Subcutaneous adipose tissue (tissue), 4 donors: Measurements from ENCODE around the gene MYMX. TPM values are rescaled to one million over a fixed set of nuclear protein-coding genes. Genes with fewer than 3 reads are reported as not detected.

Source experiments
- total RNA-seq, 4 donors: library from RNA; depleted of rRNA; stranded (reverse); fragments of >200 nt; gene quantifications; one replicate each; pipeline ENCODE4 v1.1.0, GENCODE V29; 2016
- TF ChIP-seq, protein P1 (sequence below): fragments of 450-650 bp; IDR thresholded peaks from one replicate; pipeline ENCODE4 v1.5.1; 2016; ENCODE audit warnings: low read depth, mild to moderate bottlenecking, control low read depth, antibody characterized with exemption, moderate library complexity

MYMX gene
- total RNA-seq, 4 donors from 2014 or later, result 0.98 to 2.6 (median 1.8) TPM

DNA sequence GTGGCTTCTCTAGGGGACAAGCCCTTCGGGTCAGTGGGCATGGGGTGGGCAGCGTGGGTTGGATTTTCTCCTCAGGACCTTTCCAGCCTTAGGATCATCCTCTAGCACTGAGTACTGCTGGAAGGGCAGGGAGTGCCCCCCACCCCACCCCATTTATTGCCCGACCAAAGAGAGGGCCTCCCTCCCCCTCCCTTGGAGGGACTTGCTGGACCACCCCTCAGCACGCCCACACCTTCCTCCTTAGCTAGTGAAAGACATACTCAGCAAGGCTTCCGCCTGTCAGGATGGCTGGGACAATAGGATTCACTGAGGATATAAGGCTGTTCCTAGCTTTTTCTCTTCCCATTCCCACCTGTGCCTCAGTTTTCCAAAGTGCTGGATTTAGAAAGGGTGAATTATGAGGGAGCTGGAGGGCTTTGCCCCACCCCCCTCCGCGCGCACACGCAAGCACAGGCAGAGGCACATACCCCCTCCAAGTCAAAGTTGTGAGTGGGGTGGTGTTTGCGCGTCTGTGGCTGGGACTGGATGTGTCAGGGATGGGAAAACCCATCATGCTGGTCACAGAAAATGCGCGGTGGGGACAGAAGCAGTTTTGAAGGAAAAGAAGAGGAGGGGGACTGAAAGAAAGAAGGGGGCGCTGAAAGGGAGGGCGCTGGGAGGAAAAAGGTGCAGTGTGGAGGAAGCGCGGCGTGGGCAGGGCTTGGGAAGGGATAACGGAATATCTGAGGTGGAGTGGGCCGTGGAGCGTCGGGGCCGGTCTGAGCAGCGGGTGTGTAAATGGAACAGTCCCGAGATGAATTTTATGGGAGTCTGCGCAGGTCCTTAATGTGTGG is 6.0 kb downstream of the MYMX start:
- TF ChIP-seq, protein P1, sequence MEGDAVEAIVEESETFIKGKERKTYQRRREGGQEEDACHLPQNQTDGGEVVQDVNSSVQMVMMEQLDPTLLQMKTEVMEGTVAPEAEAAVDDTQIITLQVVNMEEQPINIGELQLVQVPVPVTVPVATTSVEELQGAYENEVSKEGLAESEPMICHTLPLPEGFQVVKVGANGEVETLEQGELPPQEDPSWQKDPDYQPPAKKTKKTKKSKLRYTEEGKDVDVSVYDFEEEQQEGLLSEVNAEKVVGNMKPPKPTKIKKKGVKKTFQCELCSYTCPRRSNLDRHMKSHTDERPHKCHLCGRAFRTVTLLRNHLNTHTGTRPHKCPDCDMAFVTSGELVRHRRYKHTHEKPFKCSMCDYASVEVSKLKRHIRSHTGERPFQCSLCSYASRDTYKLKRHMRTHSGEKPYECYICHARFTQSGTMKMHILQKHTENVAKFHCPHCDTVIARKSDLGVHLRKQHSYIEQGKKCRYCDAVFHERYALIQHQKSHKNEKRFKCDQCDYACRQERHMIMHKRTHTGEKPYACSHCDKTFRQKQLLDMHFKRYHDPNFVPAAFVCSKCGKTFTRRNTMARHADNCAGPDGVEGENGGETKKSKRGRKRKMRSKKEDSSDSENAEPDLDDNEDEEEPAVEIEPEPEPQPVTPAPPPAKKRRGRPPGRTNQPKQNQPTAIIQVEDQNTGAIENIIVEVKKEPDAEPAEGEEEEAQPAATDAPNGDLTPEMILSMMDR, result no peak

DNA sequence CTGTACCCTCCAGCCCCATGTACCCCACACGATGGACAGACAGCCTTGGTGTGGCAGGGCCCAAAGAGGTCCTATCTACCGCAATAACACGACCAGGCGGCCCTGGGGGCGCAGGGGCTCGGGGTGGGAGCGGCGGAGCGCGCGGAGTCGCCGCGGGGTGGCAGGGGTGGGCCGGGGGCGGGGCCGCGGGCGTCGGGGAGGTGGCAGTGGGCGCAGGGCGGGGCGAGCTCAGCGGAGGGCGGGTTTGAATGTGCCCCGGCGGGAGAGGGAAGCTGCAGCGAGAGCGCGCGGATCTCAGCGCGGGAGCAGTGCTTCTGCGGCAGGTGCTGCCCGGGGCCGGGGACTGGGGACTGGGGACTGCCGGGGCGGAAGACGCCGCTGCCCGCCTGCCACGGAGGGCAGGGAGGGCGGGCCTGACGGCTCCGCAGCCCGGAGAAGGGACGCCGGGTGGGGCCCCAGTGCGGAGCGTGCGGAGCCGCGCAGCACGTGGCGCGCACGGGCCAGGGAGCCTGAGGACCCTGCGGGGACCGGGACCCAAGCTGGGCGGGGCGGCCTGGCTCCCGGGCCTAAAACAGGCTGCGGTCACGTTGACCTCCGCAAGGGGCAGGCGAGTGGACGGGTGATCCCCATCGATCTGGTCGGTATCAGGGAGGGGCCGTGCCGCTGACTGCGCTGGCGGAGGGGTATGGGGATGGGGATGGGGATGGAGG is 6.7 kb downstream of the MYMX start, which contains the start of gene SLC29A1:
Gene SLC29A1 (plus strand): TSS at position 277 of the 710 bp plus-strand sequence. CDS start 3,719 bp downstream, outside the sequence.
- TF ChIP-seq, protein P1, result no peak

DNA sequence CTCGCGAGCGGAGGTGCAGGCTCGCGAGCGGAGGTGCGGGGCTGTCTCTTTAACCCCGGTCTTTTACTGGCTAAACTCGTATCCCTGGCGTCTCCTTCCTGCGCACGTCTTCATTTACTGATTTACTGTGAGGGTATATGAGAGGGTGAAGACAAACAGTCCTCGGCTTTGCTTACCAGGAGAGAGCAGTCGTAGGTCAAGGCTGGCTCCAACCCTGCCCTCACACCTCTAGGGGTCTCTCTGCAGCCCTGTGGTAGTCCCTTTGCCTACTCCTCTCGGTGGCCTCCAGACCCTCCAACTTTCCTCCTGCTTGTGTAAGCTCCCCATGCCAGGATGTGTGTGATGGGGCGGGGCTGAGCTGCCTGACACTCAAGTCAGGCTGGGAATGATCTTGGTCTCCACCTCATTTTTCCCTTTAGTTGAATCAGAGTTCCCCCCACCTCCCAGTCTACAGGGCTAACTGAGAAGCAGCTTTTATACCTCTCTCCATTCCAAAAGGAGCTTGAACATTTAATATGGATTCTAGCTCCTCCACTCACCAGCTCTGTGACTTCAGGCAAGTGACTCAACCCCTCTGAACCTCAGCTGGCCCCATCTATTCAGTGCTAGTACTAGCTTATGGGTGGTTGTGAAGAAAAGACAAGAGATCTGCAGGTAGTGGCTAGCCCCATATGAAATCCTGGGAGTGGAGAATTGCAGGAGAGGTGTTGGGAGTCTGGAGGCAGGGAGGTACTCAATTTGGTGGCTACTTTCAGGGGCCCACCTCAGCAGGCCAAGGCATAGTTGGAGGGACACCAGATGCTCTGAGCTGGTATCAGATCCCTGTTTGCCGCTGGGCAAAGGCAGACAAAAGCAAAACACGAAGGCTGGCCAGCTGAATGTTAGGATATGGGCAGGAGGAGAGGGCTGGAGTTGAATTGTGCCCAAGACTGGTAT is 7.6 kb downstream of the MYMX start:
- TF ChIP-seq, protein P1, result no peak

DNA sequence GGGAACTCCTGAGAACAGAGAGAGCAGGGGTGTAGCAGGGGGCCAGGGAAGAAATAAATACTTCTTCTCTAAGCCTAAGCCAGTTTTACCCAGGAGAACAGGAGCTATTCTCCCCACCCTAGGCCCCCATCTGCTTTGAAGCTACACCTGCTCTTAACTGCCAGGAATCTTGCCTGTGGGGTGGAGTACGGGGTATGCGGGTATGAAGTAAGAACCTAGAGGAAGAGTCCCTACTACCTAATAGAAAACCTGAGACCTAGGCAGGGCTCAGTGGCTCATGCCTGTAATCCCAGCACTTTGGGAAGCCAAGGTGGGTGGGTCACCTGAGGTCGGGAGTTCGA is 8.2 kb downstream of the MYMX start:
- TF ChIP-seq, protein P1, result no peak

DNA sequence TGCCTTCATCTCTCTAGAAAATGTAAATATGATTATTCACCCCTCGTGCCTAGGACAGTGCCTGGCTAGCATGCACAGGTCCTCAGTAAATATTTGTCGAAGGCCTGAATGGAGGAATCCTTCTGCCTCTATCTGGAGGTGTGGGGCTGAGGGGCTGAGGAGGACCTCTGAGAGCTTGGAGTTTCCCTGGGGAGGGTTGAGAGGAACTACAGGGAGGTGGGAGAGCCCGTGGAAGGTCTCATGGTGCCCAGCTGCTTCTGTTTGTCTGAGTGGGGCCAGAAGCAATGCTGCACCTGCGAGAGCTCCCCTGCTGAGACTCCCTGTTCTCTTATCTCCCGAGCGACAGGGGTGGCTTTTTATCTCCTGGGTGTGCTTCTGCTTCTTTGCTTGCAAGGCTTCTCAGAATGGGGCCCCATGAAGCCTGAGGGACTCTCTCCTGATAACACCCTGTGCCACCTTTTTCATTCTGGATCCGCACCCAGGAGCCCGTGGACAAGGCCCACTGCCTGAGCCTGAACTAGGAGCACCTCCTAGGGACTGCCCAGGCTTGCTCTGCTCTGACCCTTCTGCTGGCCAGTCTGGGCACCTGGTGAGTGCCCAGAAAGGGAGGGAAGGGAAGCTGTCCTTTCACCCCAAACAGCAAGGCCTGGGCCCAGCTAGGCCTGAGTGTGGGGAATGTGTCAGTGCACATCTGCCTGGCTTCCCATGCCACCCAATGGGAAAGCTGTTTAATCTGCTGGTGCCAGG is 9.0 kb downstream of the MYMX start:
- TF ChIP-seq, protein P1, result no peak

DNA sequence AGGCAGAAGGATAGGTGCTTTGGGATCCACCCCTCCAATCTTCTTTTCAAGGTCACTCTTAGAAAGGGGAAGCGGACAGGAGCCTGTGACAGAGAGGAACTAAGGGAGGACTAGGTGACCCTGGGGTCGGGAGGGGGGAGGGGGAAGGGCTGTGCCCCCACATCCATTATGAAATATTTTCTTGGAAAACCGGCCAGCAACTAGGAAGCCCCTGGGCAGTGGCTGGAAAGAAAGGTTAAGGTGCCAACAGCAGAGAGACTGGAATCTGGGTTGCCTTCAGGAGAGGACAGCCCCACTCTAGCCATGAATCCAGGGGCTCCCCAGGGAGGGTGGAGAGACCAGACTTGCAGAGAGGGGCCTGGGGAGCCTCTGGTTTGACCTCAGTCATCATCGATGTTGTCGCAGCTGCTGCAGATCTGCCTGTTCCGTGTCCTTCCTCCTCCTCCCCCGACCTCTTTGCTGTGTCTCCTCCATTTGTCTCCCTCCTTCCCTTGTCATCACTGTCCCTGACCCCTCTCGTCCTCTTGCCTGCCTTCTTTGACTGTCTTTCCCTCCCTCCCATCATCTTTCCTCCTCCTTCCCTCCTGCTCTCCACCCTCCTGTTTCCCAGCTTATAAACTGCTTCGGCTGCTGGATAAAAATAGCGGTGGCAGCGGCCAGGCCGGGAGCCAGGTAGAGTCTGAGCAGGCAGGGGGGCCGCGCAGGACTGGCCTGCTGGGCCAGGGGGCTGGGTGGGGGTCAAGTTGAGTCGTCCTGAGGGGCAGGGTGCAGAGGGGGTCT is 9.8 kb downstream of the MYMX start:
- TF ChIP-seq, protein P1, result no peak
